ENCODE data around the gene KMT5B.

DNA sequence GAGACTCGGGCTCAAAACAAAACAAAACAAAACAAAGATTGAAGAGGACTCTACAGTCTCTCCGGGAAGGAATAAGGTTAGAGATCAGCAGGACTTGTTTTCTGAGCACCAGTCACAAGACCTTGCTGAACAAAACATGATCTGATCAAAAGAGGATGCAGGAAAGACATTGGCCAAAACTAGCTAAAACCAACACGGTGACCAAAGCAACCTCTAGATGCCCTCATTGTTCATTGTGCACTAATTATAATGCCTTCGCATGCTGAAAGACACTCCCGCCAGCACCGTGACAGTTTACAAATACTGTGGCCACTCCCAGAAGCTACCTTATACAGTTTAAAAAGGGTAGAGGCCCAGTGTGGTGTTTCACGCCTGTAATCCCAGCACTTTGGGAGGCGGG is 76.2 kb downstream of the KMT5B start:
- TF ChIP-seq, protein P1, sequence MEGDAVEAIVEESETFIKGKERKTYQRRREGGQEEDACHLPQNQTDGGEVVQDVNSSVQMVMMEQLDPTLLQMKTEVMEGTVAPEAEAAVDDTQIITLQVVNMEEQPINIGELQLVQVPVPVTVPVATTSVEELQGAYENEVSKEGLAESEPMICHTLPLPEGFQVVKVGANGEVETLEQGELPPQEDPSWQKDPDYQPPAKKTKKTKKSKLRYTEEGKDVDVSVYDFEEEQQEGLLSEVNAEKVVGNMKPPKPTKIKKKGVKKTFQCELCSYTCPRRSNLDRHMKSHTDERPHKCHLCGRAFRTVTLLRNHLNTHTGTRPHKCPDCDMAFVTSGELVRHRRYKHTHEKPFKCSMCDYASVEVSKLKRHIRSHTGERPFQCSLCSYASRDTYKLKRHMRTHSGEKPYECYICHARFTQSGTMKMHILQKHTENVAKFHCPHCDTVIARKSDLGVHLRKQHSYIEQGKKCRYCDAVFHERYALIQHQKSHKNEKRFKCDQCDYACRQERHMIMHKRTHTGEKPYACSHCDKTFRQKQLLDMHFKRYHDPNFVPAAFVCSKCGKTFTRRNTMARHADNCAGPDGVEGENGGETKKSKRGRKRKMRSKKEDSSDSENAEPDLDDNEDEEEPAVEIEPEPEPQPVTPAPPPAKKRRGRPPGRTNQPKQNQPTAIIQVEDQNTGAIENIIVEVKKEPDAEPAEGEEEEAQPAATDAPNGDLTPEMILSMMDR (IDR thresholded peaks at IDR 0.05), result no peak
- TF ChIP-seq EP300 (IDR thresholded peaks at IDR 0.05) (no peak), POLR2A (IDR thresholded peaks at IDR 0.05) (no peak)

Data from ovary (tissue), 3 donors.